GM12864 (cell line): ENCODE measurements around the gene SOX9.

Experiments
- DNase-seq: peaks from one replicate; pipeline ENCODE4 v3.0.0-alpha.2; 2011; ENCODE audit warnings: low read depth
- H3K4me3 ChIP-seq: 2 replicates; pipeline ENCODE4 v1.5.1; 2011; ENCODE audit warnings: mild to moderate bottlenecking, low read depth, low read length, control low read depth
- CTCF ChIP-seq: IDR thresholded peaks from 2 replicates; pipeline ENCODE4 v1.5.1; 2011; ENCODE audit warnings: low read depth, mild to moderate bottlenecking, moderate library complexity, low read length, control low read depth, inconsistent platforms; ENCODE audit errors: missing control alignments

Gene SOX9

GRCh38 chr17:72126575-72127486 is 6.0 kb downstream of the SOX9 start:
- TF ChIP-seq CTCF = no peak
- no peak overlapping the region for H3K4me3 ChIP-seq
- no peak for DNase-seq

- TF ChIP-seq CTCF = no peak
- H3K4me3 ChIP-seq = no peak overlapping the region
- DNase-seq = no peak
Observed at GRCh38 chr17:72128039-72128438, 7.2 kb downstream of the SOX9 start.

GRCh38 chr17:72134608-72135394 is 14.0 kb downstream of the SOX9 start:
- no peak overlapping the region for H3K4me3 ChIP-seq
- no peak for DNase-seq
- TF ChIP-seq CTCF = no peak

GRCh38 chr17:72135546-72136325 is 14.9 kb downstream of the SOX9 start:
- no peak overlapping the region for H3K4me3 ChIP-seq
- TF ChIP-seq CTCF = no peak
- no peak for DNase-seq

- DNase-seq = no peak
- TF ChIP-seq CTCF = no peak
- no peak overlapping the region for H3K4me3 ChIP-seq
Observed at GRCh38 chr17:72136692-72137091, 15.9 kb downstream of the SOX9 start.

GRCh38 chr17:72137161-72137560 is 16.3 kb downstream of the SOX9 start:
- no peak for DNase-seq
- H3K4me3 ChIP-seq = no peak overlapping the region
- TF ChIP-seq CTCF = no peak
